Smooth muscle cell (in vitro differentiated cells): ENCODE results near the gene GRIP2. TPM values are rescaled to one million over a fixed set of nuclear protein-coding genes. Genes with fewer than 3 reads are reported as not detected.

Experiments
- DNase-seq: peaks from one replicate; lab custom pipeline; 2025; ENCODE audit not compliant: unreplicated experiment; lab: John Stamatoyannopoulos, UW
- H2AFZ ChIP-seq: fragments of 200-600 bp; sonication (generic); 2 replicates; pipeline ENCODE4 v1.6.0; 2016; ENCODE audit warnings: antibody characterized with exemption, low read depth, mild to moderate bottlenecking
- H3F3A ChIP-seq: fragments of 200-600 bp; sonication (generic); 2 replicates; pipeline ENCODE4 v1.6.0; 2017; ENCODE audit warnings: antibody characterized with exemption, low read depth
- H3K27ac ChIP-seq: fragments of 200-600 bp; sonication (generic); 2 replicates; pipeline ENCODE4 v1.5.1; 2016; ENCODE audit warnings: low read depth, mild to moderate bottlenecking
- H3K27me3 ChIP-seq: fragments of 200-600 bp; sonication (generic); 2 replicates; pipeline ENCODE4 v1.6.1; 2016; ENCODE audit warnings: low read depth, mild to moderate bottlenecking
- H3K36me3 ChIP-seq: fragments of 200-600 bp; sonication (generic); 2 replicates; pipeline ENCODE4 v1.5.1; 2016; ENCODE audit warnings: low read depth
- H3K4me1 ChIP-seq: fragments of 200-600 bp; sonication (generic); 2 replicates; pipeline ENCODE4 v1.5.1; 2016; ENCODE audit warnings: low read depth
- H3K4me2 ChIP-seq: fragments of 200-600 bp; sonication (generic); 2 replicates; pipeline ENCODE4 v1.6.0; 2016; ENCODE audit warnings: mild to moderate bottlenecking
- H3K4me3 ChIP-seq: fragments of 200-600 bp; sonication (generic); 2 replicates; pipeline ENCODE4 v1.5.1; 2016; ENCODE audit warnings: mild to moderate bottlenecking
- H3K79me2 ChIP-seq: fragments of 200-600 bp; sonication (generic); 2 replicates; pipeline ENCODE4 v1.6.0; 2016; ENCODE audit warnings: low read depth, mild to moderate bottlenecking
- H3K9ac ChIP-seq: fragments of 200-600 bp; sonication (generic); 2 replicates; pipeline ENCODE4 v1.6.0; 2016; ENCODE audit warnings: low read depth
- H3K9me3 ChIP-seq: fragments of 200-600 bp; sonication (generic); replicated peaks from 2 replicates; pipeline ENCODE4 v1.5.1; 2016; ENCODE audit warnings: low read depth
- H4K20me1 ChIP-seq: fragments of 200-600 bp; sonication (generic); 2 replicates; pipeline ENCODE4 v1.6.0; 2016; ENCODE audit warnings: low read depth
- CTCF ChIP-seq: fragments of 200-600 bp; sonication (generic); IDR thresholded peaks from 2 replicates; pipeline ENCODE4 v1.5.1; 2017; ENCODE audit warnings: borderline replicate concordance, mild to moderate bottlenecking, antibody characterized with exemption; ENCODE audit not compliant: insufficient read depth, poor library complexity, severe bottlenecking
- WGBS: methylation state at CpG from one replicate; pipeline ENCODE4 v1.1.7; 2016; ENCODE audit warnings: low lambda C conversion rate; 5-methylcytosine and 5-hydroxymethylcytosine counted together
- polyA plus RNA-seq: library from polyadenylated mRNA; unstranded; fragments of >200 nt; fragmentation: Nextera tagmentation; extraction: Ambion mirVana; gene quantifications from 2 replicates; pipeline ENCODE4 v1.2.1, GENCODE V29; 2016
- total RNA-seq: library from RNA; depleted of rRNA; stranded (reverse); fragments of >200 nt; gene quantifications from 2 replicates; pipeline ENCODE4 v1.2.3, GENCODE V29; 2014

Gene GRIP2
- total and polyA plus RNA-seq, 2 experiments from 2014 or later: 2.0 to 6.5 TPM

- Histone ChIP-seq H3K27me3 (peaks cover 4% of the 10 kb centered on the region), H3K4me2 (no peak overlapping the region), H3K9me3 (no peaks in the 10 kb centered on the region), H2AFZ (no peak overlapping the region), H4K20me1 (no peaks in the 10 kb centered on the region), H3K79me2 (no peaks in the 10 kb centered on the region), H3F3A (no peaks in the 10 kb centered on the region), H3K4me3 (no peak overlapping the region), H3K27ac (no peak overlapping the region), H3K4me1 (no peaks in the 10 kb centered on the region), H3K9ac (no peak overlapping the region), H3K36me3 (no peaks in the 10 kb centered on the region)
- no peak for TF ChIP-seq CTCF
- 94% methylated on average over 16 of the region's 16 CpGs for WGBS
- no peak for DNase-seq
These were observed 23.9 kb upstream of the GRIP2 start for GRCh38 chr3:14563946-14564539.

GRCh38 chr3:14562121-14562890, 22.2 kb upstream of the GRIP2 start:
- no peak overlapping the region for H3K4me2 ChIP-seq
- H3K9ac ChIP-seq: no peak overlapping the region
- H3F3A ChIP-seq: no peaks in the 10 kb centered on the region
- no peaks in the 10 kb centered on the region for H3K4me1 ChIP-seq
- H3K27ac ChIP-seq: no peak overlapping the region
- no peak overlapping the region for H2AFZ ChIP-seq
- no peaks in the 10 kb centered on the region for H3K36me3 ChIP-seq
- H3K27me3 ChIP-seq: peaks cover 4% of the 10 kb centered on the region
- no peak overlapping the region for H3K4me3 ChIP-seq
- no peaks in the 10 kb centered on the region for H4K20me1 ChIP-seq
- H3K79me2 ChIP-seq: no peaks in the 10 kb centered on the region
- 88% methylated on average over 14 of the region's 14 CpGs for WGBS
- TF ChIP-seq CTCF: no peak
- H3K9me3 ChIP-seq: no peaks in the 10 kb centered on the region
- DNase-seq: no peak

GRCh38 chr3:14561051-14561960, 21.2 kb upstream of the GRIP2 start:
- Histone ChIP-seq H3K4me2 (no peak overlapping the region), H3K4me3 (no peak overlapping the region), H3K36me3 (no peaks in the 10 kb centered on the region), H3K9ac (no peak overlapping the region), H3K27ac (no peak overlapping the region), H3K27me3 (peaks cover 4% of the 10 kb centered on the region), H3K79me2 (no peaks in the 10 kb centered on the region), H3K4me1 (no peaks in the 10 kb centered on the region), H4K20me1 (no peaks in the 10 kb centered on the region), H3K9me3 (no peaks in the 10 kb centered on the region), H2AFZ (no peak overlapping the region), H3F3A (no peaks in the 10 kb centered on the region)
- 67% methylated on average over 8 of the region's 8 CpGs for WGBS
- TF ChIP-seq CTCF: no peak
- no peak for DNase-seq
